Sigmoid colon (tissue), 7 donors: Measurements from ENCODE around the gene GOLGA3. TPM values are rescaled to one million over a fixed set of nuclear protein-coding genes. Genes with fewer than 3 reads are reported as not detected.
A peak's percentile ranks its signal among the peaks of the same experiment; 100 is the strongest.

Experiments used
- DNase-seq: peaks from one replicate; pipeline ENCODE4 v3.0.0-alpha.2; 2019
- H3K27ac ChIP-seq, 4 donors: fragments of 200-600 bp; sonication (generic); one replicate each; pipeline ENCODE4 v1.5.1; 2016 to 2019; ENCODE audit warnings: mild to moderate bottlenecking in 1 of 4
- H3K27me3 ChIP-seq, 3 donors: fragments of 200-600 bp; sonication (generic); one replicate each; pipeline ENCODE4 v1.5.1; 2019; ENCODE audit warnings: mild to moderate bottlenecking in 1 of 3
- H3K36me3 ChIP-seq, 4 donors: fragments of 200-600 bp; sonication (generic); one replicate each; pipeline ENCODE4 v1.5.1; 2016 to 2019
- H3K4me1 ChIP-seq, 4 donors: fragments of 200-600 bp; sonication (generic); one replicate each; pipeline ENCODE4 v1.5.1; 2017 to 2019
- H3K4me3 ChIP-seq, 4 donors: fragments of 200-600 bp; sonication (generic); one replicate each; pipeline ENCODE4 v1.5.1; 2017 to 2019; ENCODE audit warnings: mild to moderate bottlenecking in 2 of 4, moderate library complexity in 1 of 4
- H3K9me3 ChIP-seq, 4 donors: fragments of 200-600 bp in 3 of 4; sonication (generic) in 3 of 4; one replicate each; pipeline versions ENCODE4 v1.5.1 to v1.6.1; 2013 to 2019
- CTCF ChIP-seq, 4 experiments: fragments of 450-650 bp in 3 of 4; fragments of 200-600 bp in 1 of 4; IDR thresholded peaks; one replicate each; pipeline ENCODE4 v1.5.1; 2016 to 2019; ENCODE audit warnings: antibody characterized with exemption in 4 of 4, mild to moderate bottlenecking in 3 of 4, moderate library complexity in 2 of 4
- EP300 ChIP-seq, 4 donors: sonication (generic); formaldehyde crosslinking; IDR thresholded peaks; one replicate each; pipeline ENCODE4 v1.6.1; 2017; ENCODE audit warnings: antibody characterized with exemption in 4 of 4
- POLR2A ChIP-seq, 2 donors: fragments of 450-650 bp; IDR thresholded peaks; one replicate each; pipeline ENCODE4 v1.6.1; 2016; ENCODE audit warnings: antibody characterized with exemption in 2 of 2, mild to moderate bottlenecking in 2 of 2, moderate library complexity in 2 of 2
- POLR2AphosphoS5 ChIP-seq, 4 donors: sonication (generic); formaldehyde crosslinking; IDR thresholded peaks; one replicate each; pipeline ENCODE4 v1.6.1; 2017; ENCODE audit warnings: antibody characterized with exemption in 4 of 4
- WGBS, 2 donors: extraction: QIAGEN DNeasy Blood & Tissue Kit; methylation state at CpG; one replicate each; pipeline ENCODE4 v1.1.7; 2013; 5-methylcytosine and 5-hydroxymethylcytosine counted together
- intact Hi-C: fragments of 100-400 bp; cut with DNase I; formaldehyde crosslinking; loops from one replicate; pipeline ENCODE4 v1.15.1; 2023
- polyA plus RNA-seq, 3 donors: library from polyadenylated mRNA; stranded (reverse); fragments of 200-250 nt; gene quantifications; one replicate each; pipeline ENCODE4 v1.2.3, GENCODE V29; 2013
- total RNA-seq, 4 donors: library from RNA; depleted of rRNA; stranded (reverse); fragments of >200 nt; gene quantifications; one replicate each; pipeline ENCODE4 v1.1.0, GENCODE V29; 2016
- donor health status: healthy with polysubstance abuse.
- donor health status: Bipolar disorder and iron deficiency.
- donor health status: healthy.

The GOLGA3 gene
- total and polyA plus RNA-seq, 7 donors = 9.6 to 78.4 (median 45.7) TPM

DNA sequence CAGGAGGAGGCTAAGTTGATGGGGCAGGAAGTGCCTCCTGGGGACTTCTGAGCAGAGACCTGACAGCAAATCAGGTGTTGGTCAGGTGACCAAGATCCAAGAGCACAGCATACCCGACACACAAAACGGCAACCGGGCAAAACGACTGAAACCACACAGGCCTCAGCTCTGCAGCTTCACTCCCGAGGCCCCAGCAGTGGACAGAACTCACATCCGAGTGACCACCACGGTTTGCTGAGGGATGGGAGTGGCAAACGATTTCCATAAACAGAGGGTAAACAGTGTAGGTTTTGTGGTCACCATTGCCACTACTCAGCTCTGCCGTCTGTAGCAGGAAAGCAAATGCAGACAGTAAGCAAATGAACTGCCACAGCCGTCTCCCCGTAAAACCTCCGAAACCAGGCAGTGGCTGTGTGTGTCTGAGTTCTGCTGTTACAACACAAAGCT lies 44.3 kb upstream of the GOLGA3 start:
- 74 to 82% methylated on average over 12 of the region's 12 CpGs for WGBS, 2 donors
- Histone ChIP-seq H3K9me3 (no peaks in the 10 kb centered on the region), H3K4me3 (no peak overlapping the region), H3K4me1 (no peaks in the 10 kb centered on the region), H3K36me3 (peaks cover 26 to 96% (median 63%) of the 10 kb centered on the region in 4 donors), H3K27me3 (no peaks in the 10 kb centered on the region), H3K27ac (no peak overlapping the region)
- intact Hi-C loops = no loop called here
- DNase-seq = no peak
- TF ChIP-seq POLR2AphosphoS5 (IDR thresholded peaks at IDR 0.05) = no peak
- TF ChIP-seq EP300 (IDR thresholded peaks at IDR 0.05) = no peak
- no peak for TF ChIP-seq CTCF (IDR thresholded peaks at IDR 0.05)
- no peak for TF ChIP-seq POLR2A (IDR thresholded peaks at IDR 0.05)

DNA sequence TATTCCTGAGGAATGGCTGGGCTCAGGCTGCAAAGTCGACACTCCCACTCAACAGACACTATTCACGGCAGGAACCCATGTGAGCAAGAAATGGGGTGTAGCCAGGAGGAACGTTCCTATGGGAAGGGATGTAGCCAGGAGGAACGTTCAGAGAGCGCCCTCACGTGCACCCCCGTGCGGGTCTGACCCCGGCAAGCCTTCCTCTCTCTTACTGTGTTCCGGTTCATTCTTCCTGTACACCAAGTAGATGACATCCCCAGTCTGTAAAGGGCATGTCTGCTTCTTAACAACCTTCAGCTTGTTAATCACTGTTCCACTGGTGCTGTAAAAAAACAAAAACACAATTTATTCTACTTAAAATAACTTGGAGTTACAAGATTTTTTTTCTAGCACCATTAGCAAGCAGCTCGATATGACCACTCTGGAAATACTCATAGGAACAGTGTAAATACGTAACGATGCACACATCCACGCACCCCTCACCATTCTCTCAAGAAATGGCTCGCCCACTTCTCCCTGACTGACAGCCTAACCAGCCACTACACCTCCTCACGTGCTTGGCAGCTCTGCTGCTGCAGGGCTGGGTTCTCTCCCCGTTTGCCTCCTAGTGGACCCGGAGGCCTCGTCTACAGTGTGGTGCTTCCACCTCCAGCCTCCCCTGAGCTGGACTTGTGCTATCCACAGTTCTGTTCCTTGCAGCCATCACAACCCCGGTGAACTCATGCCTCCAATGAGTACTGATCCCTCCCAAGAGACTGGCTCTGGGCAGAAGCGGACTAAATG lies 43.6 kb upstream of the GOLGA3 start:
- 90 to 96% methylated on average over 21 of the region's 21 CpGs for WGBS, 2 donors
- Histone ChIP-seq H3K27ac (no peak overlapping the region), H3K27me3 (no peaks in the 10 kb centered on the region), H3K36me3 (peaks cover 27 to 96% (median 62%) of the 10 kb centered on the region in 4 donors), H3K4me1 (no peaks in the 10 kb centered on the region), H3K4me3 (no peak overlapping the region), H3K9me3 (no peaks in the 10 kb centered on the region)
- DNase-seq = no peak
- TF ChIP-seq EP300 (IDR thresholded peaks at IDR 0.05) (no peak), POLR2AphosphoS5 (IDR thresholded peaks at IDR 0.05) (no peak), POLR2A (IDR thresholded peaks at IDR 0.05) (no peak), CTCF (IDR thresholded peaks at IDR 0.05) (no peak)
- intact Hi-C loops = no loop called here

DNA sequence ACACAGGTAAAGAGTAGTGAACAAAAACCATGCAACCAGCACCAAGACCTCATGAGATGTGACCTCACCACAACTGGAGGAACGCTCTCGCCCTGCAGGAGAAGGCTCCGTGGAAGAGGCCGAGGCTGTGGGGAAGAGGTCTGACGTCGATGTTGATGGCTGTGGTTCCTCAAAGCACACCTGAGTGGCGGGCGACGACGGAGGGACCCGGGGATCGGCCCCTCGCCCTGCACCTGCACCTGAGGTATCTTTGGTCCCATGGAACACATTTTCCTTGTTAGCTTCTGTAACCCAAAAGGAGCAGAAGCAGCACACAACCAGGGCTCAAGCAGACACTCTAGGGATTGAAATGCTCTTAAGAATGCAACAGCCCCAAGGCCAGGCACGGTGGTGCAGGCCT lies 40.9 kb upstream of the GOLGA3 start:
- Histone ChIP-seq H3K27ac (no peak overlapping the region), H3K4me3 (no peak overlapping the region), H3K36me3 (peaks cover 23 to 93% (median 45%) of the 10 kb centered on the region in 4 donors), H3K9me3 (no peaks in the 10 kb centered on the region), H3K4me1 (no peaks in the 10 kb centered on the region), H3K27me3 (no peaks in the 10 kb centered on the region)
- no peak for DNase-seq
- TF ChIP-seq EP300 (IDR thresholded peaks at IDR 0.05) (no peak), POLR2A (IDR thresholded peaks at IDR 0.05) (no peak), POLR2AphosphoS5 (IDR thresholded peaks at IDR 0.05) (no peak), CTCF (IDR thresholded peaks at IDR 0.05) (no peak)
- 96 to 97% methylated on average over 14 of the region's 14 CpGs for WGBS, 2 donors
- intact Hi-C loops = no loop called here

DNA sequence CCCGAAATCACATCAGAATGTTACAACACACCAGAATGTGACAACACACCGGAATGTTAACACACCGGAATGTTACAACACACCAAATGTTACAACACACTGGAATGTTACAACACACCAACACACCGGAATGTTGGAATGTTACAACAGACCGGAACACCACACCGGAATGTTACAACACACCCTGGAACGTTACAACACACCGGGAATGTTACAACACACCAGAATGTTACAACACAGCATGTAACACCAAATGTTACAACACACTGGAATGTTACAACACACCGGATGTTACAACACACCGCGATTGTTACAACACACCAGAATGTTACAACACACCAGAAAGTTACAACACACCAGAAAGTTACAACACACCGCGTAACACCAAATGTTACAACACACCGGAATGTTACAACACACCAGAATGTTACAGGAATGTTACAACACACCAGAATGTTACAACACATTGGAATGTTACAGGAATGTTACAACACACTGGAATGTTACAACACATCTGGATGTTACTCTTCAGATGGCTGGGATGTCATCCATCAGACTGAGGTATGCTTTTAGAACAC lies 37.7 kb upstream of the GOLGA3 start:
- H3K27me3 ChIP-seq = no peaks in the 10 kb centered on the region
- peak overlapping the region in 2 of 4 donors; percentile 47 to 57 for H3K27ac ChIP-seq
- H3K4me1 ChIP-seq = no peaks in the 10 kb centered on the region
- H3K36me3 ChIP-seq = peaks cover 10 to 78% (median 28%) of the 10 kb centered on the region in 4 donors
- H3K4me3 ChIP-seq = no peak overlapping the region
- intact Hi-C loops = no loop called here
- no peak for DNase-seq
- WGBS, 2 donors = 90 to 96% methylated on average over 14 of the region's 14 CpGs
- peak in 2 of 4 donors; percentile 38 to 65 for TF ChIP-seq POLR2AphosphoS5 (IDR thresholded peaks at IDR 0.05)
- no peak for TF ChIP-seq CTCF (IDR thresholded peaks at IDR 0.05)
- no peaks in the 10 kb centered on the region for H3K9me3 ChIP-seq
